Rectal smooth muscle tissue (tissue), 1 donor: ENCODE data around the gene TOLLIP.

Experiments
- H3K27ac ChIP-seq: one replicate; pipeline ENCODE4 v1.7.0; 2013; ENCODE audit warnings: low read depth, low read length, inconsistent platforms
- H3K27me3 ChIP-seq: one replicate; pipeline ENCODE4 v1.7.0; 2013; ENCODE audit warnings: low read length; ENCODE audit not compliant: control insufficient read depth, insufficient read depth
- H3K36me3 ChIP-seq: one replicate; pipeline ENCODE4 v1.7.0; 2013; ENCODE audit warnings: low read length; ENCODE audit not compliant: control insufficient read depth, insufficient read depth
- H3K4me1 ChIP-seq: one replicate; pipeline ENCODE4 v1.7.0; 2013; ENCODE audit warnings: low read length; ENCODE audit not compliant: control insufficient read depth, insufficient read depth
- H3K4me3 ChIP-seq: one replicate; pipeline ENCODE4 v1.7.0; 2013; ENCODE audit warnings: low read length
- H3K9ac ChIP-seq: one replicate; pipeline ENCODE4 v1.7.0; 2013; ENCODE audit warnings: low read length

TOLLIP gene

DNA sequence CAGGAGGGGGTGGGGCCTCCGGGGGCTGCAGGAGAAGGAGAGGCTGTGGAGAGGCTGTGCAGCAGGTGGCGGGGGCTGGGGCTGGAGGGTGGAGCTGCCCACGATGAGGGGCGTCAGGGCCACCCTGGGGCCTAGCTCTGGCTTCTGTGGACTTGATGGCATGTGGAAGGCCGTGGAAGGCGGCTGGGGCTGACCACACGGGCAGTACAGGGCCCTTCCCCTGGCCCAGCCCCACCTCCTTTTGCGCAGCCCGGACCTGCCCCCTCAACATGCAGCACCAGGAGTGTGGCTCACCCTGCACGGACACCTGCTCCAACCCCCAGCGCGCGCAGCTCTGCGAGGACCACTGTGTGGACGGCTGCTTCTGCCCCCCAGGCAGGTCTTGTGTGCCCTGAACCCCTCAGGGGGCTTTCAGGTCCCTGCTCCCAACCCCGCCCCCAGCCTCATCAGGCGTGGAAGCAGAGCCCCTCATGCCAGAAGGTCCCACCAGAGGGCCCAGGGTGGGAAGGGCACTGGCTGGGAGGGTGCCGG lies 80.4 kb downstream of the TOLLIP start:
- Histone ChIP-seq H3K36me3 (no peaks in the 10 kb centered on the region), H3K4me1 (no peaks in the 10 kb centered on the region), H3K9ac (no peak overlapping the region), H3K27ac (no peak overlapping the region), H3K27me3 (peaks cover 2% of the 10 kb centered on the region), H3K4me3 (no peak overlapping the region)

DNA sequence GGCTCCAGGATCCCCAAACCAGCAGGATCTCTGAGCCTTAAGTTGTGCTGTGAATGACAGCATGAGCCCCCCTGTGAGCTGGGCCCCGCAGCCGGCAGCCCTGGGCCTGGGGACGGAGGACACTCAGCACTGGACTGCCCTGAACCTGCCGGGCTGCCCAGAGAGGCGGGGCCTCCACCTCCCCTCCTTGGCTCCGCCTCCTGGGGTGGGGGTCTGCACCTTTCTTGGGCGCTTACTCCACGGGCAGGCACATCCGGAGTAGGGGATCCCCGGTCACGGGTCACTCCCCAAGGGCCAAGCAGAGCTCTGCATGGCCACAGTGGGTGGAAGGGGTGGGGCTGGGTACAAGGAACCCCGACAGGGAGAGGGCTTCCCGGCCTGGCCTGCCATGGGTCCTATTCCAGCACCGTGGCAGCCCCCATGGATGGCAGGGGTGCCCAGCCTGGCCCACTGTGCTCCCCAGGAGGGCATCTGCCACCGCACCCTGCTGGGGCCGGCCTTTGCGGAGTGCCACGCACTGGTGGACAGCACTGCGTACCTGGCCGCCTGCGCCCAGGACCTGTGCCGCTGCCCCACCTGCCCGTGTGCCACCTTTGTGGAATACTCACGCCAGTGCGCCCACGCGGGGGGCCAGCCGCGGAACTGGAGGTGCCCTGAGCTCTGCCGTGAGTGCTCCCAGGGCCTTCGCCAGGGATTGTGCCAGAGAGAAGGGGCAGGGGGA lies 81.2 kb downstream of the TOLLIP start:
- Histone ChIP-seq H3K4me1 (no peaks in the 10 kb centered on the region), H3K4me3 (no peak overlapping the region), H3K27me3 (peaks cover 2% of the 10 kb centered on the region), H3K36me3 (no peaks in the 10 kb centered on the region), H3K27ac (no peak overlapping the region), H3K9ac (no peak overlapping the region)

DNA sequence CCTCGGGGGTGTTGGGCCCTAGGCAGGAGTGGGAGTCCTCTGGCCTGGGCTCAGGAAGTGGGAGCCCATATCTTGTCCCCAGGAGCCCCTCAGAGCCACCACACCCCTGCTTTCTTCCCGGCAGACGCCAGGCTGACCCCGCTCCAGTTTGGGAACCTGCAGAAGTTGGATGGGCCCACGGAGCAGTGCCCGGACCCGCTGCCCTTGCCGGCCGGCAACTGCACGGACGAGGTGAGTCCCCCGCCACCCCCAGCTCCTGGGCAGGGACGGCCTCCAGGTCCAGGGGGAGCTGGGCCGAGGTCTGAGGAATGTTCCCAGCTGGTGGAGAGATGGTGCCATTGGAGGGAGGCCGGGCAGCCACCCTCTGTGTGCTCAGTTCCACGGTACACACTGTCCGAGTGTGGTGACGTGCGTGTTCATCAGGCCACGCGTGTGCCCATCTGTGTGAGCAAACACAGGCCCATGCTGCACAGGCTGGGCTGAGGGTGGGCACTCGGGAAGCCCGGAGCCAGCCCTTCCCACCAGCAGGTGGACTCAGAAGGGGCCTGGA lies 81.8 kb downstream of the TOLLIP start:
- no peaks in the 10 kb centered on the region for H3K4me1 ChIP-seq
- peaks cover 2% of the 10 kb centered on the region for H3K27me3 ChIP-seq
- H3K36me3 ChIP-seq, result no peaks in the 10 kb centered on the region
- no peak overlapping the region for H3K4me3 ChIP-seq
- H3K9ac ChIP-seq, result no peak overlapping the region
- H3K27ac ChIP-seq, result no peak overlapping the region

DNA sequence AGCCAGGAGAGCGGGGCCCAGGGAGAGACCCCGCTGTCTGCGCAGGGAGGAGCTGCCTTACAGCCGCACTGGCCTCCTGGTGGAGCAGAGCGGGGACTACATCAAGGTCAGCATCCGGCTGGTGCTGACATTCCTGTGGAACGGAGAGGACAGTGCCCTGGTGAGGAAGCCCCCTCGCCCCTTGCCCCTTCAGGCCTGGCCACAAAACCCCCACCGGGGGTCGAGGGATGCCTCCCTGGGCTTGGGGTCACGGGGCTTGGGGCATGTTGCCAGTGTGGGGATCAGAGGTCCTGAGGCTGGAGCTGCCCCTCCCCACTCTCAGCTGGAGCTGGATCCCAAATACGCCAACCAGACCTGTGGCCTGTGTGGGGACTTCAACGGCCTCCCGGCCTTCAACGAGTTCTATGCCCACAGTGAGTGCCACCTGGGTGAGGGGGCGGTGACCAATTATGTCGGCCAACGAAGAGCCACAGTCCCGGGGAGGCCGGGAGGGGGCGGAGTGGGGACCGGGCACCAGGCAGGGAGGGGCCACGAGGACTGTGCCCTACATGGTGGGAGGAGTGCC lies 82.4 kb downstream of the TOLLIP start:
- peaks cover 5% of the 10 kb centered on the region for H3K27me3 ChIP-seq
- no peak overlapping the region for H3K9ac ChIP-seq
- no peak overlapping the region for H3K27ac ChIP-seq

DNA sequence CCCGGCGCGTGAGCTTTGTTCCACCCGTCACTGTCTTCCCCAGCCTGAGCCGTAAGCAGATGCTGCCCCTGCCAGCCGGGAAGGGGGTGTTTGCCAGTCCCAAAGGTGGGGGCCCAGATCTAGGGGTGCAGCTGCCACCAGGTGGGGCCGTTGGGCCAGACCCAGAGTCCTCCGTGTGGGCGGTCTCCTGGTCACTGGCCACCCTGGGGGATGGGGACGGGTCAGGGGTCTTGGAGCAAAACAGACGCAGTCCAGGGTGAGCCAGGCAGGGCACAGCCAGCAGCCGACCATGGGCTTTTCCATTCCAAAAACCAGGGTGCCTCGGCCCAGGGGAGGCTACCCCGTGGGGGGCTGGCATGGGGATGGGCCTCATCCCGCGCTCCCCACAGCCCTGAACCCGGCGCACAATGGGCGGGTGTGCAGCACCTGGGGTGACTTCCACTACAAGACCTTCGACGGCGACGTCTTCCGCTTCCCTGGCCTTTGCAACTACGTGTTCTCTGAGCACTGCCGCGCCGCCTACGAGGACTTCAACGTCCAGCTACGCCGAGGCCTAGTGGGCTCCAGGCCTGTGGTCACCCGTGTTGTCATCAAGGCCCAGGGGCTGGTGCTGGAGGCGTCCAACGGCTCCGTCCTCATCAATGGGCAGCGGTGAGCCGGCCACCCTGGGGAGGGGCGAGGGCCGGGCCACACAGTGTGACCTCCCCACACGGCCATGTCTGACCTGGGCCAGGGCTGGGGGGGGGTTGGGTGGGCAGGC lies 83.0 kb downstream of the TOLLIP start:
- Histone ChIP-seq H3K4me3 (no peak overlapping the region), H3K27ac (no peak overlapping the region), H3K36me3 (no peaks in the 10 kb centered on the region), H3K4me1 (no peaks in the 10 kb centered on the region), H3K9ac (no peak overlapping the region), H3K27me3 (peaks cover 5% of the 10 kb centered on the region)

More for the DNA sequence above, 82.4 kb downstream of the TOLLIP start:
- no peaks in the 10 kb centered on the region for H3K36me3 ChIP-seq
- no peaks in the 10 kb centered on the region for H3K4me1 ChIP-seq
- no peak overlapping the region for H3K4me3 ChIP-seq

DNA sequence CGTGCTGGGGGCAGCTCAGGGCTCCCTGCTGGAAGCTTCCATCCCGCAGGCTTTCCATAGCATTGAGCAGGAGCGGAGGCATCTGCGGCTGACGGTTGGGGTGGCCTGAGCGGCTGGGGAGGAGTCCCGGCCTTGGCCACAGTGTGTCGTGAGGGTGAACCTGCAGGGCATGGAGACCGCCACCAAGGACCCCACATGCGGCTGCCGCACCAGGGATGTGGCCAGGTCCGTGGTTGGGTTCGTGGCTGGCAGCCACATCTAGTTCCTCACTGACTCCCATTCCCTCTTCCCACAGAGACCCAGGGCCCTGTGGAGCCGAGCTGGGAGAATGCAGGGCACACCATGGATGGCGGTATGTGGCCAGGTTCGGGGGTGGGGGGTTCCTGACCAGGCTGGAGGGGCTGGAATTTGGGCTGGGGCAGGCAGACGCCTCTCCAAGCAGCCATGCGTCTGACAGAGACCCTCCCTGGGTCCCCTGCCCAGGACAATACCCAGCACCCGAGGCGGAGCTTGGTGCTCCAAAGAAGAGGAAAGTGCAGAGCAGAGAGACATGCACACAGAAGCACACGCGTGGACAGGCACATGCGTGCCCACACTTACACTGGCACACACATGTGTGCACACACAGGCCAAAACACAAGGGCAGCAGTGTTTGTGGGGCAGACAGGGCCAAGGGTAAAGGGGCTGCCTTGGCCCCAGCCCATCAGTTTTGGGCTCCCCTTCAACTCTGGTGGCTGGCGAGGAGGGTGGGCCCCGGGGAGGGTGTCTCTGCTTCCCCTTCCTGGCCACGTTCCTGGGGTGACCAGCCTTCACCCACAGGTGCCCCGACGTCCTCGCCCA lies 83.8 kb downstream of the TOLLIP start:
- H3K4me1 ChIP-seq, result no peaks in the 10 kb centered on the region
- H3K27me3 ChIP-seq, result peaks cover 5% of the 10 kb centered on the region
- no peak overlapping the region for H3K4me3 ChIP-seq
- H3K27ac ChIP-seq, result no peak overlapping the region
- no peak overlapping the region for H3K9ac ChIP-seq
- H3K36me3 ChIP-seq, result no peaks in the 10 kb centered on the region

DNA sequence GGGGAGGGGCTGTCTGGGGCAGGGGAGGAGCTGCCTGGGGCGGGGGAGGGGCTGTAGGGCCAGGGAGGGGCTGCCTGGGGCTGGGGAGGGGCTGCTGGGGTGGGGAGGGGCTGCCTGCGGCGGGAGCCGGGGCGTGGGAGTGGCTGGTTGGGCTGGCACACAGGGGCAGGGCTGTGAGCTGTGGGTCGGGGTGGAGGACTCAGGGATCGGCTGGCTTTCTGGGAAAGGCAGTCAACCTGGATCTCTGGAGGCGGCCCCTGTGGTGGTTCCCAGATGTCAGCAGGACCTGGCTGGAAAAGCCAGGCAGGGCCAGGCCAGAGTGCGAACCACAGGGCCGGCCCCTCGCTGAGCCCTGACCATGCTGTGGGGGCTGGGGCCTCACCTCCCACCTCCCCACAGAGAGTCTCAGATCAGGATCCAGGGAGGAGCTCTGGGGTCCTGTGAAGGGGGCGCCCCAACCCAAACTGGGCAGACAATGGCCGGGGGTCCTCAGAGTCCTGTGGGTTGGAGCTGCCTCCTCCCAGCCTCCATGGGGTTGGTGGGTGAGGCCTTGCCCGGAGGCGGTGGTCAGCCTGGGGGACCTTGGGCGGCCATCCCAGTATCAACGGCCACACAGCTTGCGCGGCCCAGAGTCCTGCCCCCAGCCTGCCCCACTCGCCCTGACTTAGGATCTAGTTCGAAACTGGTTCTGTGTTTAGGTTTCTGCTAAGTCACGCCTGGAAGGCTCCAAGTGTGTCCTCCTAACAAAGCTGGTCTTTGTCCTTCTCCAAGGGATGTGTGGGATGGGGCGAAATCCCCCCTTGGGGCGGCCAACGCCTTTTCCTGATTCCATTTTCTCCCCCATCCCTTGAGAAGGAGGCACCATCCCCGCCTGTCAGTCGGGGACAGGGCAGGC lies 84.7 kb downstream of the TOLLIP start:
- Histone ChIP-seq H3K27me3 (peaks cover 2% of the 10 kb centered on the region), H3K36me3 (no peaks in the 10 kb centered on the region), H3K27ac (no peak overlapping the region), H3K4me3 (no peak overlapping the region), H3K9ac (no peak overlapping the region), H3K4me1 (no peaks in the 10 kb centered on the region)
